HG03378 (cell line): ENCODE results near the gene NPS.

ENCODE experiments used
- ATAC-seq: cut with Tn5 transposase; IDR thresholded peaks from one replicate; pipeline ENCODE4 v1.9.1; 2021; ENCODE audit warnings: mild to moderate bottlenecking, moderate library complexity; ENCODE audit not compliant: unreplicated experiment

NPS gene

GRCh38 chr10:127556916-127557315 lies 7.8 kb downstream of the NPS start:
- ATAC-seq: no peak

- no peak for ATAC-seq
These were observed 12.5 kb downstream of the NPS start for GRCh38 chr10:127561647-127562046.

GRCh38 chr10:127563718-127564553 lies 14.8 kb downstream of the NPS start:
- ATAC-seq: no peak

GRCh38 chr10:127564644-127565043 lies 15.5 kb downstream of the NPS start:
- no peak for ATAC-seq

- no peak for ATAC-seq
These were observed 16.5 kb downstream of the NPS start for GRCh38 chr10:127565583-127565982.

GRCh38 chr10:127569210-127569609 lies 20.1 kb downstream of the NPS start:
- ATAC-seq: no peak

GRCh38 chr10:127570036-127570435 lies 20.9 kb downstream of the NPS start:
- no peak for ATAC-seq

- ATAC-seq: no peak
These were observed 22.3 kb downstream of the NPS start for GRCh38 chr10:127571386-127571785.

GRCh38 chr10:127576051-127576450 lies 26.9 kb downstream of the NPS start:
- no peak for ATAC-seq

- no peak for ATAC-seq
These were observed 27.6 kb downstream of the NPS start for GRCh38 chr10:127576740-127577161.

GRCh38 chr10:127577376-127578258 lies 28.5 kb downstream of the NPS start:
- ATAC-seq: no peak

- no peak for ATAC-seq
These were observed 29.3 kb downstream of the NPS start for GRCh38 chr10:127578259-127578960.

- ATAC-seq: no peak
These were observed 29.8 kb downstream of the NPS start for GRCh38 chr10:127578961-127579305.

- no peak for ATAC-seq
These were observed 30.5 kb downstream of the NPS start for GRCh38 chr10:127579640-127580039.

GRCh38 chr10:127580822-127581221 lies 31.7 kb downstream of the NPS start:
- no peak for ATAC-seq

- no peak for ATAC-seq
These were observed 36.5 kb downstream of the NPS start for GRCh38 chr10:127585519-127586023.

GRCh38 chr10:127587668-127588365 lies 38.7 kb downstream of the NPS start:
- no peak for ATAC-seq

- no peak for ATAC-seq
These were observed 43.5 kb downstream of the NPS start for GRCh38 chr10:127592586-127592985.

GRCh38 chr10:127600479-127600878 lies 51.4 kb downstream of the NPS start:
- ATAC-seq: no peak
